Loucy (cell line): ENCODE data around the gene TOM1L2.
"Not testable (repeated sequence)": the region's sequence is repeated elsewhere in the genome, so short reads cannot be mapped to it uniquely, and the experiment has no call there.

Experiments used
- H2AFZ ChIP-seq: fragments of 200-600 bp; sonication (generic); 2 replicates; pipeline ENCODE4 v1.6.0; 2016; ENCODE audit warnings: antibody characterized with exemption, mild to moderate bottlenecking, low read length, moderate library complexity
- H3F3A ChIP-seq: fragments of 200-600 bp; 2 replicates; pipeline ENCODE4 v1.6.0; 2016; ENCODE audit warnings: antibody characterized with exemption, low read depth, mild to moderate bottlenecking
- H3K27me3 ChIP-seq: fragments of 200-600 bp; sonication (generic); 2 replicates; pipeline ENCODE4 v1.6.1; 2014; ENCODE audit warnings: low read length, mild to moderate bottlenecking; ENCODE audit not compliant: insufficient read depth, poor library complexity, severe bottlenecking
- H3K36me3 ChIP-seq: fragments of 200-600 bp; sonication (generic); 2 replicates; pipeline ENCODE4 v1.6.1; 2016; ENCODE audit warnings: low read length; ENCODE audit not compliant: insufficient read depth
- H3K4me1 ChIP-seq: fragments of 200-600 bp; sonication (generic); 2 replicates; pipeline ENCODE4 v1.5.1; 2014; ENCODE audit warnings: low read length, mild to moderate bottlenecking; ENCODE audit not compliant: insufficient read depth, poor library complexity, severe bottlenecking
- H3K4me2 ChIP-seq: fragments of 200-600 bp; sonication (generic); 2 replicates; pipeline ENCODE4 v1.6.0; 2014; ENCODE audit warnings: antibody characterized with exemption, low read length, low read depth, mild to moderate bottlenecking; ENCODE audit not compliant: poor library complexity, severe bottlenecking
- H3K4me3 ChIP-seq: fragments of 200-600 bp; sonication (generic); 2 replicates; pipeline ENCODE4 v1.5.1; 2014; ENCODE audit warnings: low read length, mild to moderate bottlenecking, mixed read lengths; ENCODE audit not compliant: poor library complexity, severe bottlenecking
- H3K79me2 ChIP-seq: fragments of 200-600 bp; sonication (generic); 2 replicates; pipeline ENCODE4 v1.6.1; 2014; ENCODE audit warnings: low read length; ENCODE audit not compliant: insufficient read depth
- H3K9ac ChIP-seq: fragments of 200-600 bp; sonication (generic); 2 replicates; pipeline ENCODE4 v1.6.0; 2014; ENCODE audit warnings: mild to moderate bottlenecking, low read depth, low read length, moderate library complexity; ENCODE audit not compliant: poor library complexity, severe bottlenecking
- H3K9me2 ChIP-seq: fragments of 200-600 bp; sonication (generic); replicated peaks from 2 replicates; pipeline ENCODE4 v1.6.1; 2016; ENCODE audit warnings: low read depth, low read length, mixed read lengths
- H3K9me3 ChIP-seq: fragments of 200-600 bp; sonication (generic); 2 replicates; pipeline ENCODE4 v1.6.1; 2014; ENCODE audit warnings: mild to moderate bottlenecking, antibody characterized with exemption, low read length, low read depth; ENCODE audit not compliant: insufficient read depth
- H4K20me1 ChIP-seq: fragments of 200-600 bp; sonication (generic); 2 replicates; pipeline ENCODE4 v1.6.0; 2014; ENCODE audit warnings: antibody characterized with exemption, low read length, mild to moderate bottlenecking; ENCODE audit not compliant: insufficient read depth, poor library complexity, severe bottlenecking
- EZH2phosphoT487 ChIP-seq: fragments of 200-600 bp; IDR thresholded peaks from 2 replicates; pipeline ENCODE4 v1.6.1; 2018; ENCODE audit warnings: antibody characterized with exemption, mild to moderate bottlenecking, moderate library complexity, borderline replicate concordance
- TF ChIP-seq, protein P1 (sequence below): fragments of 200-600 bp; sonication (generic); conservative IDR thresholded peaks from 2 replicates; pipeline ENCODE4 v1.5.1; 2014; ENCODE audit warnings: mild to moderate bottlenecking, antibody characterized with exemption, low read length

Gene TOM1L2

DNA sequence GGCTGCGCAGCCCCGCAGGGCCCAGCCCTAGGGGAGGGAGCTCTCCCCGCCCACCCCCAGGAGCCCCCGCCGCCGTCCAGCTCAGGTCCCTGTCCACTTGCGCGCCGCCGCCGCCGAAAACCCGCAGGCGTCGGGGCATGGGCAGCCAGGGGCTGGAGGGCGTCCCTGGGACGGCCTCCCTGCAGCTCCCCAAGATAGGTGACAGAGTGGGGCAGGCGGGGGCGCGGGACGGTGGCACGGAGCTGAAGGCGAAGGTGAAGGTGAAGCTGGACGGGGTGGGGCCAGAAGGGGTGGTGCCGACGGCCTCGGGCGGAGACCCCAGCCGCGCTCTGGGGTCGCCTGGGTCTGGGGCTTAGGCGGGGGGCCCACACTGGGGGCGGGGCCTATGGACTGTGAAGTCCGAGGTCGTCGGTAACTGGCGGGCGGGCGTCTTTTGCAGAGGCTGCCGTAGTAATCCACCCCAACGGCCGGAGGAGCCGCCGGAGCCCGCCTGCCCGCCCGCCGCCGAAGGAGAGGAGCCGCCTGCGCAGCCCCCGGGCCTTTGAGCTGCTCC lies 162.6 kb downstream of the TOM1L2 start:
- TF ChIP-seq, protein P1, sequence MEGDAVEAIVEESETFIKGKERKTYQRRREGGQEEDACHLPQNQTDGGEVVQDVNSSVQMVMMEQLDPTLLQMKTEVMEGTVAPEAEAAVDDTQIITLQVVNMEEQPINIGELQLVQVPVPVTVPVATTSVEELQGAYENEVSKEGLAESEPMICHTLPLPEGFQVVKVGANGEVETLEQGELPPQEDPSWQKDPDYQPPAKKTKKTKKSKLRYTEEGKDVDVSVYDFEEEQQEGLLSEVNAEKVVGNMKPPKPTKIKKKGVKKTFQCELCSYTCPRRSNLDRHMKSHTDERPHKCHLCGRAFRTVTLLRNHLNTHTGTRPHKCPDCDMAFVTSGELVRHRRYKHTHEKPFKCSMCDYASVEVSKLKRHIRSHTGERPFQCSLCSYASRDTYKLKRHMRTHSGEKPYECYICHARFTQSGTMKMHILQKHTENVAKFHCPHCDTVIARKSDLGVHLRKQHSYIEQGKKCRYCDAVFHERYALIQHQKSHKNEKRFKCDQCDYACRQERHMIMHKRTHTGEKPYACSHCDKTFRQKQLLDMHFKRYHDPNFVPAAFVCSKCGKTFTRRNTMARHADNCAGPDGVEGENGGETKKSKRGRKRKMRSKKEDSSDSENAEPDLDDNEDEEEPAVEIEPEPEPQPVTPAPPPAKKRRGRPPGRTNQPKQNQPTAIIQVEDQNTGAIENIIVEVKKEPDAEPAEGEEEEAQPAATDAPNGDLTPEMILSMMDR = no peak
- TF ChIP-seq EZH2phosphoT487 = no peak
- no peak overlapping the region for H3K4me2 ChIP-seq
- peaks cover 8% of the 10 kb centered on the region for H4K20me1 ChIP-seq
- no peaks in the 10 kb centered on the region for H3K27me3 ChIP-seq
- peaks cover 4% of the 10 kb centered on the region; the same call in 1 of the 2 replicates for H3F3A ChIP-seq
- peaks cover 24% of the 10 kb centered on the region; the same call in 1 of the 2 replicates for H3K36me3 ChIP-seq
- H3K4me3 ChIP-seq = no peak overlapping the region
- no peaks in the 10 kb centered on the region for H3K9me3 ChIP-seq
- H3K79me2 ChIP-seq = no peaks in the 10 kb centered on the region
- no peaks in the 10 kb centered on the region for H3K4me1 ChIP-seq
- H2AFZ ChIP-seq = no peak overlapping the region
- H3K9me2 ChIP-seq = no peaks in the 10 kb centered on the region
- no peak overlapping the region for H3K9ac ChIP-seq

DNA sequence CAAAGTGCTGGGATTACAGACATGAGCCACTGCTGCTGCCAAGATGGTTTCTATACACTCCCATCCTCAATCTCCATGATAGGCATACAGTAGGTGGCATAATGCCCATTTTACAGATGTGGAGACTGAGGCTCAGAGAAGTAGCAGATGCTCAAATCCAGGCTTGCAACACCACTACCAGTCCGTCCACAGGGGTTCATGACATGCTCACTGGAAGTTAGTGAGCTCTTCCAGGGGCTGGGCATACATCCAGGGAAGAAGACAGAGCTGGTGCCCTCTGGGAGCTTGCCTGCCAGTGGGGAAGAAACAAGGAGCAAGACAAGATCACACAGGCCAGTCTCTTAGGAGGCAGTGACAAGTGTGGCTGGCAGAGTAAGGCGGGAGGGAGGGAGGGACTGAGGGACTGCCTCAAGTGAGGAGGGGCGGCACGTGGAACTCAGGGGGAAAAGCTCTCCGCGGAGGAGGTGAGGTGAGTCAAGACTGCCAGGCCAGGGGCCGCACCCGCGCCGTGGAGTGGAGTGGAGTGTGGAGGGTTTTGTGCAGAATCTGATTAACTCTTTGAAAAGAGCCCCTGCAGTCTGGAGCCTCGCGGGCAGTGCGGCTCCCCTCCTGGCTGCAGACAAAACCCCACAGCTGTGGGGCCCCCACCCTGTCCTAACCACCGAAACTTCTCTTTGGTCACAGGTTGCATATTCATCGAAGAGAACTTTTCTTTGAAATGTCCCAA lies 163.3 kb downstream of the TOM1L2 start:
- H3K27me3 ChIP-seq = no peaks in the 10 kb centered on the region
- H3K36me3 ChIP-seq = peaks cover 31% of the 10 kb centered on the region; the same call in 1 of the 2 replicates
- H3K9me2 ChIP-seq = no peaks in the 10 kb centered on the region
- no peak overlapping the region for H3K4me2 ChIP-seq
- peaks cover 8% of the 10 kb centered on the region for H4K20me1 ChIP-seq
- no peaks in the 10 kb centered on the region for H3K9me3 ChIP-seq
- TF ChIP-seq EZH2phosphoT487 = no peak
- H3K4me1 ChIP-seq = no peaks in the 10 kb centered on the region
- H3K79me2 ChIP-seq = no peaks in the 10 kb centered on the region
- peaks cover 4% of the 10 kb centered on the region; the same call in 1 of the 2 replicates for H3F3A ChIP-seq
- no peak overlapping the region for H3K9ac ChIP-seq
- no peak overlapping the region for H2AFZ ChIP-seq
- H3K4me3 ChIP-seq = no peak overlapping the region

DNA sequence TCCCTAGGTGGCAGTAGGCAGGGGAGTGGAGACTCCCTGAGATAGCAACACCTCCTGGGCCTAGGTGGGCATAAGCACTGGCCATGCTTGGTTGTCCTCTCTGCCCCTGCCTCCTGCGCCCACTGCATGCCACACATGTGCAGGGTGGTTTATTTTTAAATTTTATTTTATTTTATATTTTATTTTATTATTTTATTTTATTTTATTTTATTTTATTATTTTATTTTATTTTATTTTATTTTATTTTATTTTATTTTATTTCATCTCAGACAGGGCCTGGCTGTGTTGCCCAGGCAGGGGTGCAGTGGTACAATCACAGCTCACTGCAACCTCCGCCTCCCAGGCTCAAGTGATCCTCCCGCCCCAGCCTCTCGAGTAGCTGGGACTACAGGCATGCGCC lies 164.0 kb downstream of the TOM1L2 start:
- not testable (repeated sequence) for H3K79me2 ChIP-seq, H3K9me3 ChIP-seq, H3K4me3 ChIP-seq, H3K27me3 ChIP-seq, H3K4me1 ChIP-seq, H2AFZ ChIP-seq, H3K9ac ChIP-seq, H3K4me2 ChIP-seq, H3F3A ChIP-seq, H3K9me2 ChIP-seq, H4K20me1 ChIP-seq
- peaks cover 38% of the 10 kb centered on the region; the same call in 1 of the 2 replicates for H3K36me3 ChIP-seq

DNA sequence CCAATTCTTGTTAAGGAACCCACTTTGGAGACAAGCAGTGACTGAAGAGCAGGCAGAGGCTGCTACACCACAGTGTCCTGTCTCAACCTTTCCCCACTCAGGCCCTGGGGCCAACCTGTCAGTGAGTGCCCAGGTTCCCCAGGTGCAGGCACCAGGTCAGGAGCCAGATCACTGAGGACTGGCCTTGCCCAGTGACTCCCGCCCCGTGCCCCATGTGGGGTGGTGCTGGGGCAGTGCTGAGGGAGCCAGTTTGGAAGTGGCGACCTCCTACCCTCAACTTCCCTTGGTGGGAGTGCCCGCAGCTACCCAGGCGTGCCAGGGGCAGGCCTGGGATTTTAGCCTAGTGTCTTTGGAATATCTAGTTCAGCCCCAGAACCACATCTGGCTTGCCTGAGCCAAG lies 164.8 kb downstream of the TOM1L2 start:
- Histone ChIP-seq H2AFZ (no peak overlapping the region), H3K4me3 (no peak overlapping the region), H3F3A (peaks cover 4% of the 10 kb centered on the region; the same call in 1 of the 2 replicates), H3K9me2 (no peaks in the 10 kb centered on the region), H3K4me1 (no peaks in the 10 kb centered on the region), H3K27me3 (no peaks in the 10 kb centered on the region), H3K36me3 (peaks cover 42% of the 10 kb centered on the region; the same call in 1 of the 2 replicates), H3K9me3 (no peaks in the 10 kb centered on the region), H4K20me1 (peaks cover 8% of the 10 kb centered on the region), H3K4me2 (no peak overlapping the region), H3K79me2 (no peaks in the 10 kb centered on the region), H3K9ac (no peak overlapping the region)
- TF ChIP-seq, protein P1 = no peak
- no peak for TF ChIP-seq EZH2phosphoT487
